K562 (cell line): ENCODE measurements around the gene STAT4. TPM values are rescaled to one million over a fixed set of nuclear protein-coding genes. Genes with fewer than 3 reads are reported as not detected.

Source experiments
- ATAC-seq: fragments of 200-7000 bp; cut with Tn5 transposase; 3 replicates; pipeline ENCODE4 v1.9.1; 2020; ENCODE audit warnings: moderate library complexity
- BruUV-seq: library from RNA; stranded (reverse); fragments of 400-500 nt; replicated peaks from 2 replicates; lab custom pipeline; 2021; lab: Mats Ljungman, UMichigan
- CTCF ChIA-PET: fragments of 300-600 bp; formaldehyde crosslinking; extraction: SDS; loops from one replicate; lab custom pipeline; 2021; ENCODE audit warnings: low intra/inter-chr PET ratio; lab: Yijun Ruan, JAX
- POLR2A ChIA-PET: fragments of 300-600, 350-650 bp; sonication (Branson Sonifier 250); formaldehyde crosslinking; extraction: SDS; loops from one replicate; lab custom pipeline; 2021; ENCODE audit warnings: antibody characterized with exemption, inconsistent platforms; lab: Yijun Ruan, JAX
- DNase-seq, 4 experiments: peaks; one replicate each; pipeline versions ENCODE4 v3.0.0 to v3.0.0-alpha.2; 2011 to 2018; ENCODE audit warnings: low spot score in 3 of 4, mixed read lengths in 3 of 4; ENCODE audit errors: extremely low read depth in 1 of 4
- FAIRE-seq: peaks from 2 replicates; lab custom pipeline; 2011; peaks lifted over from hg19 to GRCh38; lab: Jason Lieb, UNC
- H2AFZ ChIP-seq: 2 replicates; pipeline ENCODE4 v1.6.0; 2011; ENCODE audit warnings: low read depth, low read length, control low read depth, inconsistent platforms
- H3K27ac ChIP-seq: fragments of 200-600 bp; 3 replicates; pipeline ENCODE4 v1.8.0; 2011; ENCODE audit warnings: low read depth, mild to moderate bottlenecking, control low read depth, inconsistent platforms, low read length, moderate library complexity, mixed read lengths; ENCODE audit errors: extremely low read depth
- H3K27me3 ChIP-seq, 2 experiments: fragments of 300-600 bp in 1 of 2; 2 replicates in 1 of 2; 3 replicates in 1 of 2; pipeline versions ENCODE4 v1.6.0 to v1.8.0; 2011; ENCODE audit warnings: inconsistent platforms in 2 of 2, low read length in 2 of 2, mild to moderate bottlenecking in 1 of 2, mixed read lengths in 1 of 2, moderate library complexity in 1 of 2; ENCODE audit not compliant: control insufficient read depth in 2 of 2, insufficient read depth in 2 of 2
- H3K36me3 ChIP-seq: fragments of 300-600 bp; 3 replicates; pipeline ENCODE4 v1.8.0; 2011; ENCODE audit warnings: mild to moderate bottlenecking, low read length, inconsistent platforms; ENCODE audit not compliant: control insufficient read depth, insufficient read depth
- H3K4me1 ChIP-seq, 2 experiments: fragments of 200-600 bp in 1 of 2; replicated peaks in 1 of 2; 2 replicates in 1 of 2; 3 replicates in 1 of 2; pipeline versions ENCODE4 v1.5.1 to v1.8.0; 2011; ENCODE audit warnings: inconsistent platforms in 2 of 2, low read length in 2 of 2, mild to moderate bottlenecking in 1 of 2, mixed read lengths in 1 of 2, moderate library complexity in 1 of 2; ENCODE audit not compliant: control insufficient read depth in 2 of 2, insufficient read depth in 2 of 2
- H3K4me2 ChIP-seq: 2 replicates; pipeline ENCODE4 v1.6.1; 2011; ENCODE audit warnings: low read length, control low read depth, inconsistent platforms, mixed read lengths; ENCODE audit not compliant: insufficient read depth
- H3K4me3 ChIP-seq: fragments of 200-600 bp; sonication (generic), shearing (Covaris generic); 2 replicates; pipeline ENCODE4 v1.5.1; 2016; ENCODE audit warnings: control low read depth, inconsistent platforms
- H3K79me2 ChIP-seq: fragments of 200-600 bp; 3 replicates; pipeline ENCODE4 v1.8.0; 2011; ENCODE audit warnings: low read length, inconsistent platforms; ENCODE audit not compliant: control insufficient read depth, insufficient read depth
- H3K9ac ChIP-seq, 2 experiments: 2 replicates each; pipeline versions ENCODE4 v1.6.0 to v1.6.1; 2011; ENCODE audit warnings: low read depth in 2 of 2, low read length in 2 of 2, control low read depth in 1 of 2, inconsistent platforms in 1 of 2, mild to moderate bottlenecking in 1 of 2, mixed read lengths in 1 of 2; ENCODE audit not compliant: insufficient read depth in 1 of 2
- H3K9me1 ChIP-seq: one replicate; pipeline ENCODE4 v1.6.0; 2011; ENCODE audit warnings: inconsistent platforms, mild to moderate bottlenecking, low read length, moderate library complexity; ENCODE audit not compliant: control insufficient read depth, insufficient read depth
- H3K9me3 ChIP-seq: replicated peaks from 2 replicates; pipeline ENCODE4 v1.5.1; 2011; ENCODE audit warnings: low read depth, low read length, inconsistent platforms; ENCODE audit not compliant: control insufficient read depth, insufficient read depth
- H4K20me1 ChIP-seq: replicated peaks from 2 replicates; pipeline ENCODE4 v1.6.1; 2011; ENCODE audit warnings: low read length, inconsistent platforms, mixed read lengths; ENCODE audit not compliant: control insufficient read depth, insufficient read depth
- MCM3 ChIP-seq: fragments of 450-650 bp; IDR thresholded peaks from 2 replicates; pipeline ENCODE4 v1.6.1; 2016
- NFE2 ChIP-seq: IDR thresholded peaks from 2 replicates; pipeline ENCODE4 v1.6.1; 2014; ENCODE audit warnings: antibody characterized with exemption, low read depth
- REST ChIP-seq, 2 experiments: fragments of 450-650 bp; formaldehyde crosslinking in 1 of 2; IDR thresholded peaks; 2 replicates each; pipeline versions ENCODE4 v1.4.0 to v1.6.1; 2014 to 2020; ENCODE audit warnings: mild to moderate bottlenecking in 2 of 2, borderline replicate concordance in 1 of 2, low read depth in 1 of 2
- ZBTB9 ChIP-seq: fragments of 450-650 bp; formaldehyde crosslinking; IDR thresholded peaks from 2 replicates; pipeline ENCODE4 v1.4.0; 2020; ENCODE audit warnings: mild to moderate bottlenecking, moderate library complexity
- WGBS: fragments of 100-300 bp; shearing (Covaris generic); methylation state at CpG from one replicate; pipeline ENCODE4 v1.1.6; 2016; ENCODE audit warnings: low coverage, mixed read lengths; ENCODE audit not compliant: insufficient coverage; ENCODE audit errors: missing lambda C conversion rate; 5-methylcytosine and 5-hydroxymethylcytosine counted together
- in situ Hi-C: fragments of 300-500 bp; cut with MboI; formaldehyde crosslinking; loops from 4 replicates; pipeline ENCODE4 v1.15.0; 2018; ENCODE audit warnings: inconsistent platforms, mixed read lengths
- intact Hi-C: fragments of 100-400 bp; cut with micrococcal nuclease; formaldehyde crosslinking; loops from 2 replicates; pipeline ENCODE4 v1.14.2; 2022
- polyA plus RNA-seq, 8 experiments: library from polyadenylated mRNA; depleted of rRNA in 4 of 8; stranded (reverse) in 5 of 8; unstranded in 3 of 8; fragments of >200 nt; fragmentation: Nextera tagmentation in 2 of 8; fragmentation: Illumina TruSeq in 1 of 8; extraction: Ambion mirVana in 2 of 8; extraction: Trizol in 1 of 8; gene quantifications; 2 replicates each; pipeline versions ENCODE4 v1.2.1 to v1.2.3, GENCODE V29; 2011 to 2014; ENCODE audit warnings: inconsistent platforms in 1 of 8, missing spikeins in 1 of 8
- total RNA-seq, 7 experiments: library from RNA; depleted of rRNA in 6 of 7; stranded (reverse); fragments of >200 nt in 6 of 7; fragmentation: Illumina TruSeq in 2 of 7; extraction: Trizol in 2 of 7; gene quantifications; 2 replicates each; pipeline versions ENCODE4 v1.2.1 to v1.2.3, GENCODE V29; 2011 to 2021; ENCODE audit warnings: low replicate concordance in 1 of 7

Gene STAT4
- total and polyA plus RNA-seq, 9 of the 15 experiments (the other 6 are each of a cell fraction or from before 2014, with no cell fraction given): 0.01 to 0.06 (median 0.03) TPM; not detected in 6

- DNase-seq (peak in 2 of 4 experiments; percentile 12 to 18), FAIRE-seq (no peak), ATAC-seq (peak; percentile 74)
- Histone ChIP-seq H3K9me1 (no peaks in the 10 kb centered on the region), H3K27me3 (peaks cover 0 to 9% of the 10 kb centered on the region in 2 experiments; a peak in 3 of 5 replicates), H3K9ac (no peak overlapping the region), H3K4me3 (no peak overlapping the region), H3K36me3 (no peaks in the 10 kb centered on the region), H3K4me1 (peaks cover 0 to 6% of the 10 kb centered on the region in 2 experiments; a peak in 3 of 5 replicates), H3K9me3 (no peaks in the 10 kb centered on the region), H3K27ac (no peak overlapping the region), H2AFZ (no peak overlapping the region), H3K79me2 (no peaks in the 10 kb centered on the region), H3K4me2 (no peak overlapping the region), H4K20me1 (no peaks in the 10 kb centered on the region)
- POLR2A ChIA-PET: no interaction called here
- CTCF ChIA-PET: no interaction called here
- whole genome bisulfite sequencing: 9% methylated on average over 5 of the region's 5 CpGs
- no TSS peak for BruUV-seq
- intact Hi-C loops: no loop called here
- TF ChIP-seq ZBTB9 (CRISPR knock-in tag) (peak; percentile 53; the same call in 1 of the 2 replicates), REST (IDR thresholded peaks at IDR 0.05; ENCODE audit: borderline replicate concordance) (peak; percentile 36), REST (CRISPR knock-in tag; IDR thresholded peaks at IDR 0.05; ENCODE audit: low read depth) (no peak), NFE2 (0 out of 2 replicates have a peak, but pooled peaks have one; percentile 24), MCM3 (no peak)
- in situ Hi-C loops: no loop called here
These were observed 1.9 kb upstream of the STAT4 start for GRCh38 chr2:191152482-191153240.
